Coronary artery (tissue), 2 donors: ENCODE measurements around the gene SLC8A2.

ENCODE experiments used
- DNase-seq: peaks from one replicate; pipeline ENCODE4 v3.0.0-alpha.2; 2017; ENCODE audit warnings: low spot score
- H3K27ac ChIP-seq, 2 donors: fragments of 200-600 bp; sonication (generic); one replicate each; pipeline ENCODE4 v1.5.1; 2016 to 2019
- H3K4me3 ChIP-seq: fragments of 200-600 bp; sonication (generic); 2 replicates; pipeline ENCODE4 v1.5.1; 2016; ENCODE audit warnings: mild to moderate bottlenecking, moderate library complexity
- TF ChIP-seq, protein P1 (sequence below): fragments of 200-600 bp; sonication (generic); IDR thresholded peaks from one replicate; pipeline ENCODE4 v1.5.1; 2019; ENCODE audit warnings: antibody characterized with exemption

SLC8A2 gene

DNA sequence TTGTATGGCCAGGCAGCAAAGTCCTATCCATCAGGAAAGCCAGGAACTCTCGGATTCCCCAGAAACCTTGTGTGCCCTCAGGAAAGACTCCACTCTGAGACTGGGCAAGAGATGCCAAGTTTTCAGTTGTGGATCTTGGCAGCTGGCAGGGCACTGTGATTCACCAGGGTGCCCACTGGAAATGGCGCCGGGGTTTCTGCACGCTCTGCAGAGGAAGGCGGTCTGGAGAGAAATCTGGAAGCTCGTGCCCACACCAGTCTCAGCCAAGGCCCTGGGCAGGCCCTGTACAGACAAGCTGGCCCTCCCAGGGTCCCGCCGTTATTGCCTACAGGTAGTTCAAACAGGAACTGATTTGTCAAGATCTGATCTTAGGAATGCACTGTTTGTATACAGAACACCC lies 38.3 kb upstream of the SLC8A2 start:
- peak overlapping the region; percentile 12 to 62 for H3K27ac ChIP-seq
- H3K4me3 ChIP-seq: peak overlapping the region; percentile 24
- TF ChIP-seq, protein P1, sequence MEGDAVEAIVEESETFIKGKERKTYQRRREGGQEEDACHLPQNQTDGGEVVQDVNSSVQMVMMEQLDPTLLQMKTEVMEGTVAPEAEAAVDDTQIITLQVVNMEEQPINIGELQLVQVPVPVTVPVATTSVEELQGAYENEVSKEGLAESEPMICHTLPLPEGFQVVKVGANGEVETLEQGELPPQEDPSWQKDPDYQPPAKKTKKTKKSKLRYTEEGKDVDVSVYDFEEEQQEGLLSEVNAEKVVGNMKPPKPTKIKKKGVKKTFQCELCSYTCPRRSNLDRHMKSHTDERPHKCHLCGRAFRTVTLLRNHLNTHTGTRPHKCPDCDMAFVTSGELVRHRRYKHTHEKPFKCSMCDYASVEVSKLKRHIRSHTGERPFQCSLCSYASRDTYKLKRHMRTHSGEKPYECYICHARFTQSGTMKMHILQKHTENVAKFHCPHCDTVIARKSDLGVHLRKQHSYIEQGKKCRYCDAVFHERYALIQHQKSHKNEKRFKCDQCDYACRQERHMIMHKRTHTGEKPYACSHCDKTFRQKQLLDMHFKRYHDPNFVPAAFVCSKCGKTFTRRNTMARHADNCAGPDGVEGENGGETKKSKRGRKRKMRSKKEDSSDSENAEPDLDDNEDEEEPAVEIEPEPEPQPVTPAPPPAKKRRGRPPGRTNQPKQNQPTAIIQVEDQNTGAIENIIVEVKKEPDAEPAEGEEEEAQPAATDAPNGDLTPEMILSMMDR: no peak
- peak; percentile 86 for DNase-seq

GRCh38 chr19:47509170-47509847 lies 37.6 kb upstream of the SLC8A2 start:
- H3K27ac ChIP-seq: peak overlapping the region; percentile 2 to 62
- no peak for DNase-seq
- TF ChIP-seq, protein P1: no peak
- peak overlapping the region; percentile 24 for H3K4me3 ChIP-seq

- no peak for DNase-seq
- Histone ChIP-seq H3K27ac (no peak overlapping the region), H3K4me3 (no peak overlapping the region)
- TF ChIP-seq, protein P1: no peak
Observed at GRCh38 chr19:47508721-47509120, 37.0 kb upstream of the SLC8A2 start.

DNA sequence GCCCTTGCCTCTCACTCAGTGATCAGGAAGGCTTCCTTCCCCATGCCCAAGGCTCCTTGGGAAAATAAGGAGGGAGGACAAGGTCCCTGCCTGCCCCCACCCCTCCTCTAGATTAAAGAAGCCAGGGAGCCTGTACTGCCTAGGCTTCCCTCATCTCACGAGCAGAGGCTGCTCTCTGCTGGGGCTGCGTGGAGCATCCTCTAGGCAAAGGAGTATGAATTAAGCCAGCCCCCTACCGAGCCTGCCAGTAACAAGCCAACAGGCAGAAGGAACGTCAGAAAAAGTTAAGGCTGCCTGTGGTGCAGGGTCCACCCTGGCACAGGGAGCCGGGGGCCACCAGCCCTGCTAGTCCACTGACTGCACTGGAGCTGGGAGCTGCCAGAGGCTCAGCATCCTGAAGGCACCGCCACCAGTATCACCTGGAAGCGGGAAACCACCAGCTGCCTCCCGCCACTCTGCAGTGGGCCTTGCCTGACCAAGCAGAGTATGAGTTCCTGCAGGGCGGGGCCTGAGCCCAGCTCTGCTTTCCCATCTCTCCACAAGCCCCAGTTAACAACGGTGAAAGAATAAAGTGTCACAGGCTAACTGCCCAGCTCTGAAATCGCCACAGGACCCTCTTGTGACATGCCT lies 36.3 kb upstream of the SLC8A2 start:
- TF ChIP-seq, protein P1: no peak
- H3K27ac ChIP-seq: no peak overlapping the region
- no peak for DNase-seq
- H3K4me3 ChIP-seq: no peak overlapping the region

- Histone ChIP-seq H3K27ac (peak overlapping the region in 1 of 2 donors; percentile 6), H3K4me3 (no peak overlapping the region)
- peak; percentile 69 for DNase-seq
- TF ChIP-seq, protein P1: no peak
Observed at GRCh38 chr19:47507012-47507411, 35.3 kb upstream of the SLC8A2 start.

- no peak for DNase-seq
- TF ChIP-seq, protein P1: no peak
- no peak overlapping the region for H3K4me3 ChIP-seq
- H3K27ac ChIP-seq: no peak overlapping the region
Observed at GRCh38 chr19:47506459-47506858, 34.8 kb upstream of the SLC8A2 start.

DNA sequence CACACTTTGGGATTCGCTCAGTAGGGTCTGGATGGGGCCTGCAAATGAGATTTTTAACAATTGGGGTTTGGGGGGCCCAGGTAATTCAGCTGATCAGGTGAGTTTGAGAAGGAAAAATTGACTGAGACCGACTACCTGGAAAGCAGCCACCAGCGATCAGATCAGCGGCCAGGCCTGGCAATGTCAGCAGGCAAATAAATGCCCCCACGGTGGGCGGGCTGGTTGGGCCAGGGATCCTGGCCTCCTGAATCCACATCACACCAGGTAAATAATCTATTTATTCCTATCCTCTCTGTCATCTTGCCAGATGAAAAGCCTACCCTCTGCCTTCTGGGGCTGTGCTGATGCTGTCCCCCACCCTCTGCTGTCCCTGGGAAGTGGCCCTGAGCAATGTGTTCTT lies 33.8 kb upstream of the SLC8A2 start:
- Histone ChIP-seq H3K27ac (no peak overlapping the region), H3K4me3 (no peak overlapping the region)
- no peak for DNase-seq
- TF ChIP-seq, protein P1: no peak
